H4 (cell line): Measurements from ENCODE around the gene VSIG10L2. TPM values are rescaled to one million over a fixed set of nuclear protein-coding genes. Genes with fewer than 3 reads are reported as not detected.
"Not testable (repeated sequence)": the region's sequence is repeated elsewhere in the genome, so short reads cannot be mapped to it uniquely, and the experiment has no call there.

Experiments used
- DNase-seq: peaks from one replicate; pipeline ENCODE4 v3.0.0-alpha.2; 2015; ENCODE audit warnings: low spot score
- total RNA-seq: library from RNA; depleted of rRNA; stranded (reverse); fragments of >200 nt; shearing (Covaris generic); gene quantifications from 2 replicates; pipeline ENCODE4 v1.2.3, GENCODE V29; 2014

Gene VSIG10L2
- total RNA-seq, 1 experiment from 2014 or later, result not detected

GRCh38 chr11:125967515-125967914 is 21.7 kb downstream of the VSIG10L2 start:
- no peak for DNase-seq

DNA sequence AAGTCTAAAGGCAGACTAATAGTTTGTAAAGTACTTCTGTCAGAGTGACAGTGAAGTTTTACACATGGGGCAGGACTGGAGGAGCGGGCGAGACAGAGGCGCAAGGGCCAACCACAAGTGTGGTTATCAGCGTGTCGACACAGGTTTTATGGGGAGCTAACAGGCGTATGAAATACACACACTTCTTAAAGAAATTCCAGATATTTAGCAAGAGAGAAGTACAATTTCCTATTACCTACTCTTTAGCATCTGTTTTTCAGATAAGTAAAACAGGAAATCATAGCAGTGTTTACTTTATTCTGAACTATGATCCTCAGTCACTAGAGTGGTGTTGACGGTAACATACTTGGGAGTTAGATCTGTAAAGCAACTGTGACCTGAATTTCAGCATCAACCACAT is 22.5 kb downstream of the VSIG10L2 start:
- peak; percentile 51 for DNase-seq

DNA sequence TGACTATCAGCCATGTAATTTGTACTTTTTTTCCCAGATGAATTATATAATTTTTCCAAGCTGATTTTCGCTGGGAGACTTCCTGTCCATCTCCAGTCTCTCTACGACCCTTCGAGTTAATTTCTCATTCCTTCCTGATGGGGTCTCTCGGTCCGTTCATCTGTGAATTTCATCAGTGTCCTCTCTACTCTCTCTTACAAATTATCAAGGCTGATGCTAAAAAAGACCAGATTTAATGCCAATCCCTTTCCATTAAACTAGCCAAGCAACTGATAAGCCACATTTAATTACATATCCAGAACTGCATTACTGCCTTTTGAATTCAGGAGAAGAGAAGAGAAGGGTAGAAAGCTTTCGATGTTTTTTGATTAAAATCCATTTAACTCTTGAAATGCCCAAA is 25.8 kb downstream of the VSIG10L2 start:
- no peak for DNase-seq

GRCh38 chr11:125974284-125974683 is 28.4 kb downstream of the VSIG10L2 start:
- no peak for DNase-seq

DNA sequence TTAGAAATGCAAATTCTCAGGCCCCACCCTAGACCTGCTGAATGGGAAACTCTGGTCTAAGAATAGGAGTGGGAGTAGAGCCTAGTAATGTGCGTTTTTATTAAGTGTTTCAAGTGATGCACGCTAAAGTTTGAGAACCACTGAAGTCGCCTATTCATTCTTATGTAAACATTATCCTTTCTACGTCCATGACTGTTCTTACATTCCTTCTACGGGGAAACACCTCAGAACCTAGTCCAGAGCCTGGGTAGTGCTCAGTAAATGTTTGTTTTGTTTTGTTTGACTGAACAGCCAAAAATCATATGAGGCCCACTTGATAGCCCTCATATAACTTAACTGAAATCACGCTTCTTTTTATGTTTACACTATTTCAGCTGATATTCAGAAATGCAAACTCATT is 29.8 kb downstream of the VSIG10L2 start:
- DNase-seq, result no peak

- DNase-seq, result no peak
These were observed 30.3 kb downstream of the VSIG10L2 start for GRCh38 chr11:125976156-125976555.

GRCh38 chr11:125977333-125977732 is 31.5 kb downstream of the VSIG10L2 start:
- DNase-seq, result no peak

- no peak for DNase-seq
These were observed 32.4 kb downstream of the VSIG10L2 start for GRCh38 chr11:125978181-125978716.

DNA sequence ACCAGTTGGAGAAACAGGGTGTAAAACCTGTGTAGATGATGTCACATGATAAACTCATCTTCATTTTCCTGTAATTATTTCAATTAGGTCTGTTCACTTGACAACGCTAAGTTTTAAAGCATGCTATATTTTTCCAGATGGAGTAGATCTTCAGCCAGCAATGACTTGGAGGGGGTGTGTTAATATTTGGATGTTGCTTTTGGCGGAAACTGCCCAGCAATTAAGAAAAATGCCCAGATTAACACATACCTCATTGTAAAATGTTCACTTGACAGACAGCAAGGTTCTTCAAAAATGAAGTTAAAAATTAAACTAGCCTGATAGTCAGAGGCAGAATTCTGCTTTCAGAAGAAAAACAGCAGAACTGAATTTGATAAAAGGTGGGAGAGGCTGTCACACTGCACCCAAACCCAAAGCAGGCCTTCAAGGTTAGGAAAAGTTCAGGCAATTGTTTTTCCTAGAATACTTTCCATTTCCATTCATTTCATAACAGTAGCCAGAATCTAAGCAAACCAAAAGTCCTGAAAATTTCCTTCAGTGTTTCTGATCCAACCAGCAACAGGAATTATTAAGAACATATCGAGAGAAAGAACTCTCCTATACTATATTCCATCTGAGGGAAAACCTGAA is 33.0 kb downstream of the VSIG10L2 start:
- DNase-seq, result no peak

DNA sequence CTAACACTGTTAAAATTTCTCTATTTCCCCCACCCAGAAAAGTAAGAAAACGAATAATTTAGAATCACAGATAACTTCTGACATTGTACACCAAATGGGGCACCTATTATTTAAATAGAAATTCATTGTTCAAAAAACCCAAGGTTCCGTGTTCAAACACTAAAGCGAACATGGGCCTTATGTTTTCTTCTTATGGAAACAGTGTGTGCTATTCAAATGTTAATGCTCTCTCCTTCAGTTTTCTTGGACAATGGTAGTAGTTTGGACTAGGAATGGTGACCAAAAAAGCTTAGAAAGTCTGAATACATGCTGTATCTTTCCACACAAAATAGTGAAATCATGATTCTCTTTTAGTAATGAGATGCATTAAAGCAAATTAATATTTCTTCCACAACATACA is 33.7 kb downstream of the VSIG10L2 start:
- no peak for DNase-seq

DNA sequence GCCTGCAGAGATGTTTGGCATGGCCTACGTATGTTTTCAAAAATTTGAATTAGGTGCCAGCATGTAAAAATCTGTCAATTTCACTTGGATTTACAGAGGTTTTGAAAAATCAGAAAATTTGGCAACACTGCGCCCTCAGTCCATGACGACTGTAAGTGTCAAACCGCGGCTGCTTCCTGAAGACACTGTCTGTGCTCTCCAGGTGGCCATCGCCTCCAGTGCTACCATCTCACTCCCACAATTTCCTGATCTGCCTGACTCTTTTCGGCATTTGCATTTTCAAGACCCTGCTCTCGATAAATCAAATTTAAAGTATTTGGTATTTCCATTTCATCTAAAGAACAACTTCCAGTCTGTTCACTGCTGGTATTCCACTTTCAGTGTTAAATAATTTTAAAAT is 34.6 kb downstream of the VSIG10L2 start:
- DNase-seq, result no peak

DNA sequence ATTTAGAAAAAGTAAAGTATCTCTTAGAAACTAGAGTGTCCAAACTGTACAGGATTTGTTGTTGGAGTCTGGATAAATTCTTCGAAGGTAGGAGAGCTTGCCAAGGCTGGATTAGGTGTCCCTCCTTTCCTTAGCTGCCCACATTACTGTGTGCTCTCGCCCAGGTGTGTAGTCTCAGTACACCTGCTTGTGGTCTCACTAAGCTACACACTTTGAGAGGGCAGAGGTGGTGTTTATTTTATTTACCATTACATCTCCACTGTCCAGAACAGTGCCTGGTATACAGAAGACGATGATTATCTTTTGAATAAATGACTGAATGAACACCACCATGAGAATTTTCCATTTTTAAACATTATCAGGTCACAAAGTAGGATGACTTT is 36.5 kb downstream of the VSIG10L2 start:
- DNase-seq, result no peak

- not testable (repeated sequence) for DNase-seq
These were observed 40.1 kb downstream of the VSIG10L2 start for GRCh38 chr11:125985956-125986355.

DNA sequence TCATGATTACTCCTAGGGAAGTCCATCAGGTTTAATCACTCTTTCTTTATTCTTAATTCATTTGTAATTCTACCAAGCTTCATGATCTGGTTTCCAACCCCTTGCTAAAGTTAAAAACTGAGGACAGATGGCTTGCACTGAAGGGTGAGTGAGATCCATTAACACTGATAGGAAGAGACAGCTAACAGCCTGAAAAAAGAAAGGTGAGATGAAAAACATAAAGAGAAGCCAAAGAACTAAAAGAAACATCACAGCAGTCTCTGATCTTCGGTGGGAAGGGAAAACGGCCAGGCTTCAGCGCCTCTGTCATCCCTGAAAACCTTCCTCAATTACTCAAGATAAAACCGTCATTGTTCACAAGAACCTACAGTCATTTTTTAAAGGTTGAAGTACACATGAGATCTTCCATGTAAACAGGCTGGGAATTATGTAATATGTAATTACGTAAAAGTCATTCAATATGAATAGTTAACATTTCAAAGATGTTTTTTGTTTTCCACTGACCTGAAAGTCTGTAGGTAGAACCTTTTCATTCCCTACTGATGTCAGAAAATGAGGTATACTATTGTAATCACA is 41.3 kb downstream of the VSIG10L2 start:
- DNase-seq, result no peak

DNA sequence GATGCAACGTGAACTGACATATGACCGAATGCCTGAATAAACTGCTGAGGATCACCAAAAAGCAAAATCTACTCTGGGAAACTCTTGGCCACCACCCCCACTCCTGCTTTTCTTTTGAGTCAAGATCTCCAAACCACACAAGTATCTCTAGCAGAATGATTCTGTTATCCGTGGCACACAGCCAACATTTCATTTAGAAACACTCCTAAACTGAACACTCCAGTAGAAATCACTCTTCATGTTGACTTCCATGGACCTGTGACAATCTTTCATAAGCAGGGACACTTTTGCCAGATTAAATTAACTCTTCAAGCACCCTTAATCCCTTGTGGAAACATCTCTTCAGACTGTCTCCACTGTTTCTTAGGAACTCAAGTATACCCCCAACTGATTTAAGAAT is 44.4 kb downstream of the VSIG10L2 start:
- DNase-seq, result no peak

GRCh38 chr11:125992893-125993292 is 47.0 kb downstream of the VSIG10L2 start:
- no peak for DNase-seq

DNA sequence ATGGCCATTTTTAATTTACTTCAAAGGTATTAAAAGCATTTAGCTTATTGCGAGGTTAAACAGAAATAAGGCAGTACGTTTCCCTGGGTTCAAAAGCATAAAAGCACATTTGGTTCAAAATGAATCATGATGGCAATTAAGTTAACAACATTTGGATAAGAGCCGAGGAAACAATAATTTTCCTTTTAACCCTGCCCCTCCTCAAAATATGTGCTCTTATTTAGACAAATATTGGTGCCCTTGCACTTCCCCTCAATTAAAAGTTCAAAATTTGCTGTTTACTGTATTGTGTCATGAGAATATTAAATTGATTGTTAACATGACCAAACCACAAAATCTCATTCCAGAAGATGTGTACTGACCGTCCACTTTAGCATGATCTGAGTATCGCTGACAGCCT is 48.7 kb downstream of the VSIG10L2 start:
- no peak for DNase-seq

GRCh38 chr11:125995313-125995712 is 49.5 kb downstream of the VSIG10L2 start:
- no peak for DNase-seq

GRCh38 chr11:125998267-125998666 is 52.4 kb downstream of the VSIG10L2 start:
- DNase-seq, result no peak

DNA sequence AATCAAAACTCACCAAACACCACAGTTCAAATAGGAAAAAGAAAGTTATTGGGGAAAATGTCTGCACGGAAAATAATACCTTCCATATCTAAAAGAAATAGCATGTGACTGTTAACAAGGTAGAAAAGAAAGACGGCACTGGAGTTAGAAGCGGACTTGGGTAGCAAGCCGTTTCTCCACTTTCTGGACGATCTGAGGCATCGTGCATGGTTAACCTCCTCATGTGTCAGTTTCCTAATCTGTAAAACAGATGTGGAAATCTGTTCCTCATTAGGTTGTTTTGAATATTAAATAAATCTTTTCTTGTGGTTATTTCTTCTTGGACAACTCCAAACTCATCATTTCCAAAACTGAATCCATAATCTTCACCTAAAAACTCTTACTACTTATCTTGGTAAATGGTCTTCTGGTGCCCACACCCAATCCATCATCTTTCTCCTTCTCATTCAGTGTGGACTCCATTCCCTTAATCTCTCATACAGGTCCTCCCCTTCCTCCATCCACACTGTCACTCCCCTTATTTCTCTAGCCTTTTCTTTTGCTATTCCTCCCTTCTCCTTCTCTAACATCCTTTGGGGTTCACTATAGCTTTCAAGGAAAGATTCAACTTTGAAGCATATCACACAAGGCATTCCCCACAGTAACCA is 53.5 kb downstream of the VSIG10L2 start:
- DNase-seq, result no peak

- DNase-seq, result no peak
These were observed 56.3 kb downstream of the VSIG10L2 start for GRCh38 chr11:126002181-126002580.
